ENCODE data around the gene EGFL8.
"Not testable (repeated sequence)": the region's sequence is repeated elsewhere in the genome, so short reads cannot be mapped to it uniquely, and the experiment has no call there.

The EGFL8 gene

DNA sequence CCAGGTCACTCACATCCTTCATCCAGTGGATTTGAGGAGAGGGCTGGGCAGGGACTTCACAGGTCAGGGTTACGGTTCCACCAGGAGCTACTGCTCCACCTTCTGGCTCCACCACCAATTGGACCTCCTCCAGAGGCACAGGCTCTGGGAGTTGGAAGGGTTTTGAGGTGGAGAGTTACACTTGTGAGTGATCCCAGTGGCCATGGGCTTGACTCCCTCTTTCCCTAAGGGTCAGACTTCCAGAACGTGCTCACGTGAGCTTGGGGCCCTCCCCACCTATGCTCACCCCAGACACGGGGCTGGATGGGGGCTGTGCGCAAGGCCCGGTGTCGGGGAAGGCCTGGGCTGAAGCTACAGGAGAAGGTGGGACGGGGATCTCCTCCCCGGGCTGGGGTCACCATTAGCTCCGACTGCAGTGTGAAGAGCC, 18.2 kb downstream of the EGFL8 start:
- no peak for DNase-seq (ENCODE audit: low read depth in 1 of 2, low spot score in 1 of 2)

DNA sequence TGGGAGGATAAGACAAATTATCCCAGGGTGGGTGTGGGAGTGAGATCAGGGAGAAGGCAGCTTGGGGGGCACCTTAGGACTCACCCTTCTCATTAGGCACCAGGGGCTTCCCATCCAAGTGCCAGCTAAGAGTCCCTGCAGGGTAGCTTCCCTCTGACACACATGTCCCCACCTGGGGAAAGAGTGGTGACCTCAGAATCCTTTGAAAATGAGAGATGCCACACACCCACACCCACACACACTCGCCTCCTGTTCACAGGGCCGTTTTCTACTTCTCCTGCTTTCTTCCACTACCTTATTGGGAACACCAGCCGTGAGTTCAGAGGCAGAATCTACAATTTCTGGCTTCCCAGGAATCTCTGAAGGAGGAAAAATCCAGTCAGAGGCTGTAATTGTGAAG, 18.6 kb downstream of the EGFL8 start:
- no peak for DNase-seq (ENCODE audit: low read depth in 1 of 2, low spot score in 1 of 2)

DNA sequence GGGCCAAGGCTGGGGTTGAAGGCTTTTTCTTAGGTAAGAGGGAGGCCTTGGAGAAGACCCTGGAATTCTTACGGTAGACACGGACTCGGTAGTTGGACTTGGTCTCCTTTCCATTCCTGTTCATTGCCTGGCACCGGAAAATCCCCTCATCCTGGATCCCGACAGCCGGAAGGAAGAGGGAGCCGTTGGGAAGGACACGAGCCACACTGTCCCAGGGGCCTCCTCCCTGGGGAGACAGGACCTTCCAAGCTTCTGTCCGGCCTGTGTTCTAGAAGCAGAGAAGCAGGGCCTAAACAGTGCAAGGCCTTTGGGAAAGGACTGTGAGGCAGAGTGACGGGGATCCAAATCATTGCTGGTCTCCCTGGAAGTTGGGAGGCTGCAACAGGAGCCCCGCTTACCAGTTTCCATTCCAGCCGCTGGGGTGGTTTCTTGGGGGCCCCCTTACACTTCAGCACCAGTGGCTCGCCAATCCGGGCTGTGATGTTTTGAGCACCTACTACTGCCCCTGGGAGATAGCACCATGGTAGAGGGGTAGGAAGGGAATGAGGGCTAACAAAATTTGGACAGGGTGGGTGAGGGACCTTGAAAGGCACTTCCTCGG, 19.2 kb downstream of the EGFL8 start:
- no peak for DNase-seq (ENCODE audit: low read depth in 1 of 2, low spot score in 1 of 2)

DNA sequence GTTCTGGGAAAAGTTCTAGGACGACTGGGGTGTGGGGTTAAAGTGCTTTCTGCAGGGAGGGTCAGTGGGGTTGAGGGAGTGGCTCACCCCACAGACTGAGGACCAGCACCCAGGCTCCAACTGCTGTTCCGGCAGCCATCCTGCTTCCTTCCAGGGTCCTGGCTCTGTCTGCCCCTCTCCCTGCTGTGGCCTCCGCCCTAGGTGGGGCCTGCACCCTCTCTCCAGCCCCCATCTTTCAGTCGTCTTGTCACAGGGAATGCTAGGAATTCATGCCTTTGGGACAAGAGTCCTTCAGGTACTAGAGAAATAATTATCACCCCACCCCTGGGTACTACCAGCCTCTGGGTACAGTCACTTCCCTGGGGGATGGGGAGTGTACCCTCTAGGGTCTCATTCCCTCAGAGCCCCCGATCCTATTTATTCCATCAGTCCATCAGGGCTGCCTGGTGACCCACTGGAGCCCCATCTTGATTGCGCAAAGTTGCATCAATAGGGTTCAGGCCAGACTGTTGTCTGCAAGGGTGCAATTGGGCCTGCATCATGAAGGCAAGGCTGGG, 19.8 kb downstream of the EGFL8 start, which contains the start of gene AGER:
AGER (minus strand) TSS at position 170 of the 557 bp plus-strand sequence; CDS start at position 139, 31 bp downstream.
- DNase-seq (ENCODE audit: low read depth in 1 of 2, low spot score in 1 of 2) = no peak

DNA sequence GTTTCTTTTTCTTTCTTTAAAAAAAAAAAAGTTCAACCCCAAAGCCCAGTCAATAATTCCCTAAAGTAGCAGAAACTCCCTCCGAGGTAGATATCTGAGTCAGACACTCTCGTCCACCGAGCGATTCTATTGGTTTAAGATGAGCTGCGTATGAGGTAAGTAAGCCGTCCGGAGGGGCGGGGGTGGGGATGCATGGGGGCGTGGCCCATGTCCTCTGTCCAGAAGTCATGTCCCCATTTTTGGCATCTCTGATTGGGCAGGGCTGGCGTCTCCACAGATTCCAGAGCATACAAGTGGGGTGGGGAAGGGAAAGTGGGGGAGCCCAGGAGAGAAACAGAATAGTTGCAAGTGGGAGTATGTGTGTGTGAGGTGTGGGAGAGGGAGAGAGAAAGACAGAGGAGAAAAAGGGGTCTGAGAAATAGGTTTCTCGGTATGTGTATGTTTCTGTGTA, 21.3 kb downstream of the EGFL8 start:
- peak in 1 of 2 donors; percentile 45 for DNase-seq (ENCODE audit: low read depth in 1 of 2, low spot score in 1 of 2)

DNA sequence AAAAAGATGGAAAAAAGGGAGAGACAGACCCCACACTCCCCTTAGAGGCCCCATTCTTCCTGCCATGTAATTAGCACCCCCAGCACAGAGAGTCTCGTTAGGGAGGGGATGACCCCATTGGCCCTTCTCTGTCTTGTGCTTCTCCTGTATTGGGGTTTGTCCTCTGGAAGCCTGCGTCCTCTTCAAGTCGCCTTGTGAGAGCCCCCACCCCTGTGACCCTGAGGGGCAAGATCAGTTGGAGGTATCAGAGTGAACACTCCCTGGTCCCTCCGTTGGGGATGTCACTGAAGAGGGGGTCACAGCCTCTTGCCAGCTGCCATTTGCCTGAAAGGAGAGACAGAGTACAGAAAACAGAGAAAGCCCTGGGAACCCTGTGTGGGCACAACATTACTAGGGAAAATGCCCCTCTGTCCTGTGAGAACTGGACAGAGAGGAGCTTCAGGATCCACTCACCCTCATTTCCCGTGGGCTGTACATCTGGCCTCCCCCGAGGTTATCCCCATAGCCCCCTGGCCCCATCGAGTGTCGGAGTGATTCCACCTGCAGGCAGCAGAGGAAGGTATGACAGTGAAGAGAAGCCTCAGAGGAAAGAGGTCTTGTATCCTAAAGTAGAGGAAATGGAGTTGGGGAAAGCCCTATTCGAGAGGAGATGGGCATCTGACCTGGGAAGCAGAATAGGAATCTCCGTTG, 21.9 kb downstream of the EGFL8 start:
- DNase-seq (ENCODE audit: low read depth in 1 of 2, low spot score in 1 of 2) = not testable (repeated sequence)

DNA sequence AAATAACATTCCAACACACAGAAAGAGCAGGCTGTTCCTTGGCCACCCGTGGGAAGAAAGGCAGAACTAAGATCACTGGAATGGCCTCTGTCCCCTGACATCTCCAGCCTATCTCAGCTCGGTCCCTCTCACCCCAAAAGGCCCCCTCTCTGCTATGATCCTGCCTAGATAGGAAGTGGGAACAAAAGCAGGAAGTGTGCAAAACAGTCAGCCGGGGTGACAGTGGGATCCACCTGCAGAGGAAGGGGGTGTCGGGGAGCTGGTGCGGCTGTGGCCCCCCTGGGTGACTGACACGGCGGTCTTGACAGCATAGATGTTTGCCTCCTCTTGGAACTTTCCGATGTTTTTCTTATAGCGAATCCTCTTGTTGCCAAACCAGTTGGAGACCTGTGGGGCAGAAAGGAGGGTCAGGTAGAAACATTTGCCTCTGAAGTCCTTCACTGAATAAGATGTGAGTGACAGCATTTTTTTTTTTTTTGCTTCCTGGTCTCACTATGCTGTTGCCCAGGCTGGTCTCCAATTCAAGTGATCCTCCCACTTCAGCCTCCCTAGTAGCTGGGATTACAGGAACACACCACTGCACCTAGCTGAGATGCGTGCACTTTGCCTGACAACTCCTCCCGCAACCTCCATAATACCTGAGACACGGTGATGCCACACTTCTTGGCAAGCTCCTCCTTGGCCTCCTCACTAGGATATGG, 22.8 kb downstream of the EGFL8 start:
- DNase-seq (ENCODE audit: low read depth in 1 of 2, low spot score in 1 of 2) = no peak

DNA sequence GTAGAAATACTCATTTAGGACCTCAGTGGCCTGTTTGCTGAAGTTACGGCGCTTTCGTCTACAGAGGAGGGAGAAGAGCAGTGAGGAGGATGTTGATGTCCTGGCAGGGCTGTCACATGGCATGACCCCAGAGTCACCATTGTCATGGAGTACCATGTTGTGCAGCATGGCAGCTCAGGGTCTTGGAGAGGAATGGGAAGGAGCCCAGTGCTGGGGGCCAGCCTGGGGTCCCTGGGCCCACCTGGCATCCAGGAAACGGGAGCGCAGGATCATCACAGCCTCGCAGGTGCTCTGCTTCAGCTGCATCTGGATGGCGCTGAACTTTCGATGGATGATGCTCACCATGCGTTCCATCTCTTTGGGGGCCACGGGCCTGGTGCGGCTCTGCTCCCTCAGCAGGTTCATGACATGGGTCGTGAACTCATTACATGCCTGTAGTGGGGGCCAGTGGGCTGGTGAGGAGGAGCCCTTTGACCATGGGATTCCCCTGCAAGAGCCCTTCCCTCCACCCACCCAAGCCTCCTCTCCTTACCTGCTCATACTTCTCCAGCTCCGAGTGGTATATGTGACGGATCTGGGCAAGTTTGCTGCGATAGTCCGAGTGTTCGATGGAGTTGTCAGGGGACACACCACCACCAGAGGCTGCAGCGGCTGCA, 23.5 kb downstream of the EGFL8 start:
- not testable (repeated sequence) for DNase-seq (ENCODE audit: low read depth in 1 of 2, low spot score in 1 of 2)

DNA sequence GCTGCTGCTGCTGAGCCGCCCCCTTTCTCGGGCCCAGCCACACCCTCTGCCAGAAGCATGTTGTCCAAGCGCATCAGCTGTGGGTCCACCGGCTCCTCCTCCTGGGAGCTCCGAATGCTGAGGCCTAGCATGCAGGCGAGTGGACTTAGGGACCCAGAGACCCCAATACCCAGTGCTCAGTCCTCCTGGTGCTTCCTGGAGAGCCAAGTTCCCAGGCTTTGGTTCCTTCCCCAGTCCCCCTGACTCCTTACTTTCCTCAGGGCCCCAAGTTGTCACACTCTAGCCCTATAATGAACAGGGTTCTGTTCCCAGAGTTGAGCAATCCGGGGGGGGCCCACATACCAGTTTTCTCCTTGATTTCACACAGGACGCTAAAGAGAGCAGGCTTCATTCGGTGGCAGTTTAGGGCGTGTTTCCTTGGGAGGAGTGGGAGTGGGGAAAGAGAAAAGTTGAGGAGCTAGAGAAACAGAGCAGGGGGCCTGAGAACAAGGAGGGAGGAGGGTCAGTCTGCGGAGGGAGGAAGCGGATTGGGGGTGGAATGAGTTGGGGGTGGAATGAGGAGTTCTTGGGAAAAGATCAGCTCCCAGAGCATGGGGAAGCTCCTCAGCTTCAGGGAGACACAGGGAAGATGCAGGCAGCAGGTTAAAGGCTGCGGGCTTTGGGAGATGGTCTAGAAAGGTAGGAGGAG, 24.1 kb downstream of the EGFL8 start:
- no peak for DNase-seq (ENCODE audit: low read depth in 1 of 2, low spot score in 1 of 2)

DNA sequence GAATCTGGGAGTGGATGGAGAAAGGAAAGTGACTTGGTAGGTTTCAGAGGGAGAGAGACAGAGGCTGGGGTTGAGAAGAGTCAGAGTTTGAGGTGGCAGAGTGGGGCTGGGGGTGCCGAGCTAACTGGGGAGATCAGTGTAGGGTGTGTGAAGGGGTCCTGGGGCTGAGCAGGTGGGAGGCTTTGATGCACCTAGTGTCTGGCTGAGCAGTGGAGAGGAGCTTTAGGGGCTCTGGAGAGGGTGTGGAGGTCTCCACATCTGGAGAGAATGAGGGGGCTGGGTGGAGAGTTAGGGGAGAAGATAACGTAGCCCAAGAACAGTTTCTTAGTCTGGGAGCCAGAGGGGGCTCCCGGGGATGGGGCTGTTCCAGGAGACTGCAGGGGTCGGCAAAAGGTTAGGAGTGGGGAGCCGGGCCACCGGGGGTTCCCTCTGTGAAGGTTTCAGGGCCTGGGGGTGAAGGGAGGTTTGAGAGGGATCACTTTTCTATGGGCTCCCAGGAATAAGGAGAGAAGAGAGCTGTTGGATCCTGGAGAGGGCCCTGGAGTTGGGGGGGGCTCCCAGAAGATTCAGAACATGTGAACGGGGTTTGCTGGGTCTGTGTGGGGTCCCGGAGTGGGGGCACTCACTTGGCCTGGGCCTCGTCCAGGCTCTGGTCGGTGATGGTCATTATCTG, 24.8 kb downstream of the EGFL8 start:
- no peak for DNase-seq (ENCODE audit: low read depth in 1 of 2, low spot score in 1 of 2)

DNA sequence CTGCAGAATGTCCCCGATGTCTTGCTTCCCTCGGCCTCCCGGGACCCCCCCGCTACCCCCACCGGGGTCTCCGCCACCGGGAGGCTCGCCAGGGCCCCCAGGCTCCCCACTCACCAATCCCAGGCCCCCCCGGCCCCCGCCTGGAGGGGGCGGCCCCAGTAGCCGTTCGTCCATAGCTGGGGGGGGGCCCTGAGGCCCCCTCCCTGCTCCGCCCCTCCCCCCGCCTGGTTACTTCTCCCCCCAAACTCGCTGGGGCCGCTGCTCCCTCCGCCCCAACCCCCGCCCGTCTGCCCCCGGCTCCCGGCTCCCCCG, 25.3 kb downstream of the EGFL8 start:
- DNase-seq (ENCODE audit: low read depth in 1 of 2, low spot score in 1 of 2) = no peak

DNA sequence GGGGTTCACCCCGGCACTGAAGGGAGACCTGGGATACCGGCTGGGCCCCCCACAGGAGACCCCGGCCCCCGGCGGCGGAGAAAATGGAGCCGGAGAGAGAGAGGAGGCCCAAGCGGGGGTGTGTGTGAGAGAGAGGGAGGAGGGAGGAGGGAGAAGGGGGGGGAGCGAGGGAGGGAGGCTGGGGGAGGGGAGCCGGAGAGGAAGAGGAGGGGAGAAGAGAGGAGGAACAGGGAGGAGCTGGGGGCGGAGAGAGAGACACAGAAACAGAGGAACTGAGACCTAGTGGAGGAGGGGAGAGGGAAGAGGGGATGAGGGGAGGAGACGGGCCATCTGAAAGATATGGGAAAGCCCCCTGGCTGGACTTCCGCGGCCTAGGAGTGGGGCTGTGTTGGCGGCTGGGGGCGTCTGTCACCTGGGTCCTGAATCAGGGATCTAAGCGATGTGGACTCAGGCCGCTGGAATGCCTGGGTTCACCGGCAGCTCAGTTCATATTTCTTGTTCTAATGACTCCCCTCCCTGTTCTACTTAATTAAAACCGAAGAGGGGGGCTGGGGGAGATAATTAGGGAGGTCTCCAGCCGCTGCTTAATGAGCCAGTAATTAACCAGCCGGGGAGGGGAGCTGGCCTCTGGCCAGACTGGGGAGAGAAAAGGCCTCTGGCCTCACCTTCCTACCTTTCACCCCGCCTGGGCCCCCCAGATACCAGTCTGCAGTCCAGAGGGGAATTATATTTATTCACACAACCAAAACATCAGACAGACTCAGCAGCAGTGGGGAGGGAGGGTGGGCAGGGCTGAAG, 25.9 kb downstream of the EGFL8 start, which contains the start of gene PBX2:
PBX2 (minus strand) TSS at position 149 of the 798 bp plus-strand sequence. CDS start 287 bp downstream, outside the sequence.
- peak; percentile 64 to 73 for DNase-seq (ENCODE audit: low read depth in 1 of 2, low spot score in 1 of 2)

DNA sequence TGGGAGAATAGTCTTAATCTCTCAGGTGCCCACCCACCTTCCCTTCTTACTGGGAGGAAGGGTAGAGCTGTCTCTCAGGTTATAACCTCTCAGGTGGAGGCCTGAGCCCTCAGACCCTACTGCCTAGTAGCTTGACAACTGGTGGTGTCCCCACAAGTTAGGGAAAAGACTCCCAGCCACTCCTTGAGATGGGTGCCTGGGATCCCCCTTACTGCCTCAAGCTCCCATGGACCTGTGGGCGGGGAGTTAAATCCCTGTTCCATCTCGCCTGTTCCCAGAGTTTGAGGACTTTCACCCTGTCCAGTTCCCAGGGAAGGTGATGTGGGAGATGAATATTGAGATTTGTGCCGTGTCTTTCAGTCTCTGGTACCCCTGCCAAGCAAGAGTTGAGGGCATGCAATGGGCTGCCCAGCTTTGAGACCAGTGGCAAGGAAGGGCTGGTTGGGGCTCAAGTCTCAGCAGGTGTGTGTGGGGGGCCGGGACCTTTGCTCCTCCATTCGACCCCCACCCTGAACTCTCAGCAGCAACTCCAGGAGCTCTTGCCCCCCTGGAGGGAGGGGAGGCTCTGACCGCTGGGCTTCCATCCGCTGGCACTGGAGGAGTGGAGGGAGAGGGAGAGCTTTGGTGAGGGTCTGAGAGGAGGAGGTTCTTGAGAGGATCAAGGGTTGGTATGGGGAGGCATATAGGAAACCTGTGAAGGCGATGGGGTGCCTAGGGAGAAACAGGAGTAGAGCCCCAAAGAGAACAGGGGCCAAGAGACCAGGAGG, 26.7 kb downstream of the EGFL8 start:
- DNase-seq (ENCODE audit: low read depth in 1 of 2, low spot score in 1 of 2) = no peak

DNA sequence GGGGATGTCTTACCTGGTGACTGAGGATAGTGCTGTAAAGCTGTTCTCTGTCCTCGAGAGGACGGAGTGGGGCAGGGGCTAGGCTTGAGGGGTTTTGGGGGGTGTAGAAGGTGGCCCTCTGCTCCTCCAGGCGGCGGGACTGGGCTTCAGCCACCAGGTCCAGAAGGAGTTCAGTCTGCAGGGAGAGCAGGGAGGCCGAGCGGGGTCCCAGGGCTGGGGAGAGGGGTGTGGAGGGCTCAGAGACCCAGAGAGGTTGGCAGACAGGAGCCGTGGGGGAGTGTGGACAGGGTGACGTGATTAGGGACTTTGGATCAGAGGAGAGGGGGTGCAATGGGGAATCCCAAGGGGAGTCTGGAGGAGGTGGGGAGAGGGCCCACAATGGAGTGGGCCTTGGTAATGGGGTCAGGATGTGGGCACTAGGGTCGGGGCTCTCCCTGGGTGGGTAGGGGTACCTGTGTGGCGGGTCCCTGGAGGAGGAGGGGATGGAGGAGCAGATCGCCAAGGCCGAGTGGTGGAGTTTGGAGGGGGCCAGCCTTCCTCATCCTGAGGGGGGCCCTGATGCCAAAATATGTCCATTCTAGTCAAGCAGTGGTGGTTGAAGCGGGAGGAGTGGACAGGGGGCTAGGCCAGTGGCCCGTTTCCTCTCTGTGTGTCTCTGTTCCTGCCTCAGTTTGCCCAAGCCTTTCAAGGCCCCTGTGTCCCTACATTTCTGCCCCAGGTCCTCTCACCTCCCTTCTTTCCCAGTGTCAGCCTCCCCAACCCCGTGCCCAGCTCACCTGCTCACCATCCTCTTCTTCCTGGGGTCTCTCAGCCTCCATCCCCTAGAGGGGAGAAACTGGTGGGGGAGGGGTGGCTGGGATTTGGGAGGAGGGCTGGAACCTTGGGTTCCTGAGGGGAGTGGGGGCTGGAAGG, 27.6 kb downstream of the EGFL8 start:
- no peak for DNase-seq (ENCODE audit: low read depth in 1 of 2, low spot score in 1 of 2)

DNA sequence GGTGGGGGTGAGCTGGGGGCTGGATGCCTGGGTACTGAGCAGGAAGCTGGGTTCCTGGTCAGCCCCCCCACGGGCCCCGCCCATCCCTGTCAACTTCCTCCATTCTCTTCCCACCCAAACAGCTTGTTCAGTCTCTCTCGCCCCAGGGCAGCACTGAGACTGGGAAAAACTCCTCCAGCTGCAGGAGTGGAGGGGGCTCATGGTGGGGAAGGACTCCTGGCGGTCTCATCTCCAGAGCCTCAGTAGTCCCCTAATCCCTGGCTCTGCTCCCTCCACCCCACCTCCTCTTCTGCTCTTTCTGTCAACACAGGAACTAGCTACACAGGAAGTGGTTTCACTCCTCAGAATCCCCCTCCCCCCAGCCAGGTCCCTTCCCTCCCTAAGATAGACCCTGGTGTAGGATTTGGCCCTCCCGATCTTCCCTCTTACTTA, 28.2 kb downstream of the EGFL8 start, which contains the start of gene GPSM3:
GPSM3 (minus strand) TSS at position 36 of the 432 bp plus-strand sequence. CDS start 130 bp downstream, outside the sequence.
- peak in 1 of 2 donors; percentile 29 for DNase-seq (ENCODE audit: low read depth in 1 of 2, low spot score in 1 of 2)

DNA sequence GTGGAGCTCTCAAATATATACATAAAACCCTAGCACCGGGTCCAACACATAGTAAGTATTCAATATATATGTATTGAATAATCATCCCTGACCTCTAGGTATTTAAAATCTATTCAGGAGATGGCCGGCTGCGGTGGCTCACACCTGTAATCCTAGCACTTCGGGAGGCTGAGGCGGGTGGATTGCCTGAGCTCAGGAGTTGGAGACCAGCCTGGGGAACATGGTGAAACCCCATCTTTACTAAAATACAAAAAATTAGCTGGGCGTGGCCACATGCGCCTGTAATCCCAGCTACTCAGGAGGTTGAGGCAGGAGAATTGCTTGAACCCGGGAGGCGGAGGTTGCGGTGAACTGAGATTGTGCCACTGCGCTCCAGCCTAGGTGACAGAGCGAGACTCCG, 28.7 kb downstream of the EGFL8 start:
- DNase-seq (ENCODE audit: low read depth in 1 of 2, low spot score in 1 of 2) = not testable (repeated sequence)

DNA sequence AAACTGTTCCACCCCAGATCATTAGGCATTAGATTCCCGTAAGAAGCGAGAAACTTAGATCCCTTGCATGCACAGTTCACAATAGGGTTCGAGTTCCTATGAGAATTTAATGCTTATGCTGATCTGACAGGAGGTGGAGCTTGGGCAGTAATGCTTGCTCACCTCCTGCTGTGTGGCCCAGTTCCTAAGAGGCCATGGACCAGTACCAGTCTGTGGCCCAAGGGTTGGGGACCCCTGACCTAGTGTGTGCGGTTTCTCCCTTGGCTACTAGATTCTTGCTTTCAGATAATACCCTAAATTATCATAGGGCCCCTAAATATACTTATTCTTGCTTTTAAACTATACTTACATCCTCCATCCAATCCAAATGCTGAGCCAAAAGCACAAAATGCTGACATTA, 30.0 kb downstream of the EGFL8 start:
- DNase-seq (ENCODE audit: low read depth in 1 of 2, low spot score in 1 of 2) = no peak

Measured in activated T-helper 1 cell treated with anti-CD3 and anti-CD28 coated beads, Interleukin-2, amount 50 U/mL, for 16 hours (primary cell).